Osteoblast (primary cell): ENCODE data around the gene SVOPL. TPM values are rescaled to one million over a fixed set of nuclear protein-coding genes. Genes with fewer than 3 reads are reported as not detected.

Source experiments
- DNase-seq: peaks from one replicate; pipeline ENCODE4 v3.0.0; 2011; ENCODE audit warnings: low spot score, mixed read lengths; ENCODE audit not compliant: insufficient read length; ENCODE audit errors: missing footprints
- H2AFZ ChIP-seq: 2 replicates; pipeline ENCODE4 v1.6.0; 2011; ENCODE audit warnings: mild to moderate bottlenecking, low read length
- H3K27ac ChIP-seq: 2 replicates; pipeline ENCODE4 v1.5.1; 2011; ENCODE audit warnings: mild to moderate bottlenecking, low read depth, low read length, moderate library complexity
- H3K27me3 ChIP-seq: 2 replicates; pipeline ENCODE4 v1.6.0; 2012; ENCODE audit warnings: mild to moderate bottlenecking, control low read depth, inconsistent platforms, low read length, moderate library complexity; ENCODE audit not compliant: insufficient read depth
- H3K36me3 ChIP-seq: 2 replicates; pipeline ENCODE4 v1.5.1; 2011; ENCODE audit warnings: mild to moderate bottlenecking, low read length, control low read depth, moderate library complexity; ENCODE audit not compliant: insufficient read depth
- H3K4me1 ChIP-seq: 2 replicates; pipeline ENCODE4 v1.5.1; 2011; ENCODE audit warnings: mild to moderate bottlenecking, low read length, control low read depth, moderate library complexity; ENCODE audit not compliant: insufficient read depth
- H3K4me2 ChIP-seq: 2 replicates; pipeline ENCODE4 v1.6.0; 2011; ENCODE audit warnings: mild to moderate bottlenecking, low read length; ENCODE audit not compliant: insufficient read depth
- H3K4me3 ChIP-seq: fragments of 200-600 bp; sonication (generic); 3 replicates; pipeline ENCODE4 v1.5.1; 2012; ENCODE audit warnings: mild to moderate bottlenecking, low read length, inconsistent platforms; ENCODE audit not compliant: insufficient read depth
- H3K79me2 ChIP-seq: 2 replicates; pipeline ENCODE4 v1.6.0; 2012; ENCODE audit warnings: mild to moderate bottlenecking, low read length, control low read depth, inconsistent platforms; ENCODE audit not compliant: insufficient read depth
- H3K9me3 ChIP-seq: 2 replicates; pipeline ENCODE4 v1.5.1; 2011; ENCODE audit warnings: low read depth, low read length, control low read depth
- H4K20me1 ChIP-seq: 2 replicates; pipeline ENCODE4 v1.6.0; 2012; ENCODE audit warnings: mild to moderate bottlenecking, low read length, control low read depth; ENCODE audit not compliant: insufficient read depth
- CTCF ChIP-seq: IDR thresholded peaks from 2 replicates; pipeline ENCODE4 v1.5.1; 2011; ENCODE audit warnings: mild to moderate bottlenecking, low read depth, low read length, moderate library complexity; ENCODE audit errors: extremely low read depth
- total RNA-seq: library from RNA; depleted of rRNA; stranded (reverse); fragments of >200 nt; gene quantifications from 2 replicates; pipeline ENCODE4 v1.2.3, GENCODE V29; 2012

The SVOPL gene
- total RNA-seq, 1 donor, result not detected

- peak overlapping the region; percentile 32 for H2AFZ ChIP-seq
- no peak for TF ChIP-seq CTCF
- DNase-seq, result no peak
Measured at GRCh38 chr7:138608275-138608674, 92.9 kb downstream of the SVOPL start.

GRCh38 chr7:138607216-138608126, 93.7 kb downstream of the SVOPL start:
- Histone ChIP-seq H3K4me2 (no peak overlapping the region), H3K4me3 (no peak overlapping the region), H3K27ac (no peak overlapping the region), H4K20me1 (no peaks in the 10 kb centered on the region), H3K79me2 (no peaks in the 10 kb centered on the region), H2AFZ (no peak overlapping the region), H3K9me3 (no peaks in the 10 kb centered on the region), H3K36me3 (no peaks in the 10 kb centered on the region), H3K27me3 (no peaks in the 10 kb centered on the region), H3K4me1 (no peaks in the 10 kb centered on the region)
- TF ChIP-seq CTCF, result no peak
- DNase-seq, result no peak

More at GRCh38 chr7:138608275-138608674, 92.9 kb downstream of the SVOPL start:
- Histone ChIP-seq H3K79me2 (no peaks in the 10 kb centered on the region), H3K4me1 (no peaks in the 10 kb centered on the region), H4K20me1 (no peaks in the 10 kb centered on the region), H3K4me2 (peak overlapping the region; percentile 41), H3K27ac (no peak overlapping the region), H3K36me3 (no peaks in the 10 kb centered on the region), H3K9me3 (no peaks in the 10 kb centered on the region), H3K27me3 (no peaks in the 10 kb centered on the region), H3K4me3 (no peak overlapping the region)

GRCh38 chr7:138606236-138606635, 94.9 kb downstream of the SVOPL start:
- Histone ChIP-seq H3K9me3 (no peaks in the 10 kb centered on the region), H3K4me3 (no peak overlapping the region), H3K4me2 (no peak overlapping the region), H3K79me2 (no peaks in the 10 kb centered on the region), H3K36me3 (no peaks in the 10 kb centered on the region), H3K4me1 (no peaks in the 10 kb centered on the region), H3K27me3 (no peaks in the 10 kb centered on the region), H4K20me1 (no peaks in the 10 kb centered on the region), H2AFZ (no peak overlapping the region), H3K27ac (no peak overlapping the region)
- no peak for DNase-seq
- TF ChIP-seq CTCF, result no peak

- Histone ChIP-seq H3K36me3 (no peaks in the 10 kb centered on the region), H3K4me3 (no peak overlapping the region), H3K27me3 (no peaks in the 10 kb centered on the region), H3K4me2 (no peak overlapping the region), H3K79me2 (no peaks in the 10 kb centered on the region), H3K9me3 (no peaks in the 10 kb centered on the region), H4K20me1 (no peaks in the 10 kb centered on the region), H3K27ac (no peak overlapping the region), H3K4me1 (no peaks in the 10 kb centered on the region), H2AFZ (no peak overlapping the region)
- TF ChIP-seq CTCF, result no peak
- DNase-seq, result no peak
Measured at GRCh38 chr7:138603549-138604318, 97.4 kb downstream of the SVOPL start.
